GM18526 (cell line): ENCODE data around the gene SPSB4.

ENCODE experiments used
- POLR2A ChIP-seq: IDR thresholded peaks from 3 replicates; pipeline ENCODE4 v1.6.1; 2011; ENCODE audit not compliant: insufficient read length; ENCODE audit errors: extremely low read depth

The SPSB4 gene

DNA sequence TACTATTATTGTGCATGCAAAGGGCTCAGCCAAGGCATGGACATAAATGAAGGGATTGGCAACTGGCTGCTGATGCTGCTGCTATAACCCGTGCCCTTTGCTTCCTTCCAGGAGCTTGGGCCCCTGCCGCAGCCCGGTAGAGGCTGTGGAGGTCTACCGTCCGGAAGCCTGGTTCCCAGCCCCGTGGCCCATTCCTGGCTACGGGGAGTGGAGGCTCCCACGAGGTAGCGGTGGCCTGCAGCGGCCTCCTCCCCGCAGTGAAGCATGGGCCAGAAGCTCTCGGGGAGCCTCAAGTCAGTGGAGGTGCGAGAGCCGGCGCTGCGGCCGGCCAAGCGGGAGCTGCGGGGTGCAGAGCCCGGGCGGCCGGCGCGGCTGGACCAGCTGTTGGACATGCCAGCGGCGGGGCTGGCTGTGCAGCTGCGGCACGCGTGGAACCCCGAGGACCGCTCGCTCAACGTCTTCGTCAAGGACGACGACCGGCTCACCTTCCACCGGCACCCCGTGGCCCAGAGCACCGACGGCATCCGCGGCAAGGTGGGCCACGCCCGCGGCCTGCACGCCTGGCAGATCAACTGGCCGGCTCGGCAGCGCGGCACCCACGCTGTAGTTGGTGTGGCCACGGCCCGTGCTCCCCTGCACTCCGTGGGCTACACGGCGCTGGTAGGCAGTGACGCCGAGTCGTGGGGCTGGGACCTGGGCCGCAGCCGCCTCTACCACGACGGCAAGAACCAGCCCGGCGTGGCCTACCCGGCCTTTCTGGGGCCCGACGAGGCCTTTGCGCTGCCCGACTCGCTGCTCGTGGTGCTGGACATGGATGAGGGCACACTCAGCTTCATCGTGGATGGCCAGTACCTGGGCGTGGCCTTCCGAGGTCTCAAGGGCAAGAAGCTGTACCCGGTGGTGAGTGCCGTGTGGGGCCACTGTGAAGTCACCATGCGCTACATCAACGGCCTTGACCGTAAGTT, 15.0 kb downstream of the SPSB4 start:
- no peak for TF ChIP-seq POLR2A

DNA sequence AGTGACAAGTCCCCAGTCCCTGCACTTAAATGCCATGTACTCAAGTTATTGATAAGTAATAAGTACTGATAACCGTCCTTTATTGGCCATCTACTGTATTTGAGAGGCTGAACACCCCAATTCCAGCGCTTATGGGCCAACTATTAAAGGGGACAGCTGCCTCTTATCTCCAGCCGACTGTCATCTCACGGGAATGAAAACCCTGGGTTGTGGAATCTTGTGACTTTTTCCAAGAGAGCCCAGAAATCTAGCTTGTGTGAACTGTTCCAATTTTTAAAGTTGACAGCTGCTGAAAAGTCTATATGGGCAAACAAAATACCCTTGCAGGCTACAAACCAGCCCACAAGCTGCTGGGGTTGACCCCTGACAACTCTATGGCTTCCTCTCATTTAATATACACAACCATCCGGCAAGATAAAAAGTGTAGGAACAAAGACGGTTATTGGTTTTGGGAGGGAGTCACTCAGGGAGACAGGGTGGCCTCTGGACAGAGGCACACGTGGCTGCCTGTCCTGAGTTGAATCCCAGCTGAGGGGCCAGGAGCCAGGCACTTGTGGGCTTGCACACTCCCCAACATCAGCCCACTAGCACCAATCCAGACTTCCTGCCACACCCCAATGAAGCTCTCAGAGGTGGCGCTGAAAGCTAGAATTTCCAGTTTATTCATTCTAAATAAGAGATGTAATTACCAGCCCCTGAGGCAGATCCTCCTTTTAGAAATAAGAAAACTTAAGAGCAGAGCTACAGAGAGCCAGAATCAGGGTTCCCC, 16.2 kb downstream of the SPSB4 start:
- TF ChIP-seq POLR2A: no peak

GRCh38 chr3:141070229-141070628, 19.1 kb downstream of the SPSB4 start:
- no peak for TF ChIP-seq POLR2A

DNA sequence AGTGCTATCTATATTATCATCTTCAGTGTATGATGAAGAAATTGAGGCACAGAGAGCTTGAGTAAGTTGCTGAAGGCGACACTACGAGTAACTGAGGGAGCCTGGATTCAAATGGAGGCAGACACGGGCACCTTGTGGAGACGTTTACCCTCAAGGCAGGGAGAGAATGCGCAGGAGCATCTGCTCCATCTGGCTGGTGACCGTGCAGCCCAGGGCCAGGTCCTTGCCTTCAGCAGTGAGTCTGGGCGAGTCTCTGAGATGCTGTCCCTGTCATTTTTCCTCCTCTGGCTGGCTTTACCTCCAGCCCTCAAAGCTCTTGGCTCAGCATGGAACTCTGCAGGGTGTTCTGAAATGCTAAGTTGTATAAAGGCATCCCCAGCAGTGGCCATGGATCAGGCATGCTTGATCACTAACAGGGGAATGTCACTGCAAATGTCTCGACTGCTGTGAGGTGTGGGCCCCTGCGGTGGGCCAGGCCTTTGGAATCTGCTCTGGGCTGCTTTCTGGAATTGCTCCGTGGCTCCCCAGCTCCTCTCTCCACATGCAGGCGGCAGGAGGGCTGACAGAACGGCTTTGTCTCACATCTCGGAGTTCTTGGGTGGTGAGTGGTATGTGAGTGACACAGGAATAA, 19.7 kb downstream of the SPSB4 start:
- no peak for TF ChIP-seq POLR2A

- TF ChIP-seq POLR2A: no peak
Measured at GRCh38 chr3:141071681-141072260, 20.6 kb downstream of the SPSB4 start.

- TF ChIP-seq POLR2A: no peak
Measured at GRCh38 chr3:141072950-141073349, 21.8 kb downstream of the SPSB4 start.

- TF ChIP-seq POLR2A: no peak
Measured at GRCh38 chr3:141073580-141073979, 22.4 kb downstream of the SPSB4 start.

DNA sequence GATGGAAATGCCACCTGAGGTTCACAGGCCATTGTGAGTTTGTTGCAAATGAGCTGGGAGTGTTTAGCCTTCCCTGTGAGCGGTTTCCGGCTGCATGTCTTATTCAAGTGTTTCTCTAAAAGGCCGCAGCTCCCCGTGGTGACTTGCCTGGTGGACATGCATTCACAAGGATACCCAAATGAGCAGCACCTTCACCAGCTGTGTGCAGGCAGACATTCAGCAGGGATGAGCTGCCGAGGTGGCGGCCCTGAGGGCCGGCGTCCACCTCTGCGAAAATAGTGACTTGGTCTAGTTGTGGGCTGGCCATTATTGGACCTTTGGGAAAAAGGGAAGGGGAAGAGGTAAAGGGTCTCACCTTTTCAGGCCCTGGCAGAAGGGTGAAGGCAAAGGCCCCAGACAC, 23.4 kb downstream of the SPSB4 start:
- no peak for TF ChIP-seq POLR2A

DNA sequence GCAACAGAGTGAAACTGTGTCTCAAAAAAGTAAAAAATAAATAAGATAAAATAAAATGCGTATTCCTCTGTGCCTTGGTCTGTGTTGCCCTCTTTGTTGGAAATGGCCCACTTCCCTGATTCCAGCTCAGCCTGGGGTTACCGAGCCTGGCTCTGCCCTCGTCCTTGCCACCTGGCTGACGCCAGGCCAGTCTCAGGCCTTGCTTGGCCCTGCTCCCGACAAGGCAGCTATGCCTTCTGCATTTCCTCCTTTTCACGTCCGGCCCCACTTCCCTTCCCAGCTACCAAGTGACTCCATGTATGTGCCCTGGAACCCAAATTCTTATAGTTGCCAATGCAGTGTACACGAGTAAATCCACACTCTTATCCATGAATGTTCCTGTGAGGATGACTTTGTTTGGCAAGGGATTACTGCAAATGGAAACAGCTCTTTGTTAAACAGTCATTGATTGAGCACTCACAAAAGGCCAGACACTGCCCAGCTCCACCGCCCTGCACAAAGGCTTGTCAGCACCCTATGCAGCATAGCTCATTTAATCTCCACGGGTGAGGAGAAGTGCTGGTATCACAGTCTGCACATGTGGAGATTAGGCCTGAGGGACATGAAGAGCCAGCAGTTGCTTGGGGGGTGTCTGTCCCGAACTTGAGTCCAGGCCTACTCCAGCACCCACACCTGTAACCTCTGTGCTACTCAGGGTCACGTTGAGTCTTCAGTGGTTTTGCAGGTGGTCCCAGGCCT, 25.1 kb downstream of the SPSB4 start:
- no peak for TF ChIP-seq POLR2A

GRCh38 chr3:141076797-141077571, 25.8 kb downstream of the SPSB4 start:
- no peak for TF ChIP-seq POLR2A

- TF ChIP-seq POLR2A: no peak
Measured at GRCh38 chr3:141077631-141078030, 26.5 kb downstream of the SPSB4 start.

GRCh38 chr3:141078200-141078599, 27.1 kb downstream of the SPSB4 start:
- TF ChIP-seq POLR2A: no peak

DNA sequence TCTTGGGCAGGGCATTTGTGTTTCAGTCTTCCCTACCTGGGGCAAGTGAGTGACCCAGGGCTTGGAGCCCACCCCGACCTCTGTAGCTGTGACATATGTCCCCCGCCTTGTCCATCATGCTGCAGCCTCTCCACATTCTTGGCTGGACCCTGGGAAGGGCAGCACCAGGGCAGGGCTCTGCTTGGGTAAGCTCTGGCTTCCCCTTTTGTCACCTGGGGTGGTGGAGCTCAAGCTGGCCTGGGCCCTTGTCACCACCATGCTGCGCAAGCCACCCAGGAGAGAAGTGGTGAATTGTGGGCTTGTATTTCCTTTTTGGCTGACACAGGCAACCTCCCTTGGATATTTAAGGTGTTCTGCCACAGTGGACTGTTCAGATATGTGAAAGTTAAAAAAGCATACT, 29.3 kb downstream of the SPSB4 start:
- no peak for TF ChIP-seq POLR2A
